NCI-H510A treated with DMSO at 0.1 percent for 48 hours (cell line): Measurements from ENCODE around the gene RSPRY1.
A peak's percentile ranks its signal among the peaks of the same experiment; 100 is the strongest.
"Not testable (repeated sequence)": the region's sequence is repeated elsewhere in the genome, so short reads cannot be mapped to it uniquely, and the experiment has no call there.

Source experiments
- DNase-seq: peaks from one replicate; lab custom pipeline; 2025; lab: John Stamatoyannopoulos, UW

The RSPRY1 gene

GRCh38 chr16:57255686-57256415 is 69.7 kb downstream of the RSPRY1 start:
- no peak for DNase-seq

GRCh38 chr16:57256601-57257395 is 70.7 kb downstream of the RSPRY1 start:
- no peak for DNase-seq

DNA sequence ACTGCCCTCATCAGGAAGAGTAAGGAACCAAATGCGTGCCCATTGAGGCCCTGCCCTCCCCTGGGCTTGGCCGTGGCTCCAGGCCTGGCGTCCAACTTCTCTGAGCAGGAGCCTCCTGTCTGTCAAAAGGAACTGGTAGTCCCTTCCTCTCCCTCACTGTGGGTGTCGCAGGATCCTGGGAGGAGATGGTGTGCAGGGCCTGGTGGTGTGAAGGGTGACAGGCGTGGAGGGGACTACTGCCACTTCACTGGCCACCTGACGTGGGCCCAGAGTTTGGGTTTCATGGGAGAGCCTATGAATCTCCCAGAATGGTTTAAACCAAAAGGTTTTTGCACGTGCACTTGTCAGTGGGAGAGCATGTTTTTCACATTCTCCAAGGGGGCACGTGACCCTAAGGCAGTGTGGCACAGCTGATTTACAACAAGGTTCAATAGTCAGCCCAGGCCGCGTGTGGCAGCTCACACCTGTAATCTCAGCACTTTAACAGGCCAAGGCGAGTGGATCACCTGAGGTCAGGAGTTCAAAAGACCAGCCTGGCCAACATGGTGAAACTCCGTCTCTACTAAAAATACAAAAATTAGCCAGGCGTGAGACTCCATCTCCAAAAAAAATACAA is 71.4 kb downstream of the RSPRY1 start:
- no peak for DNase-seq

DNA sequence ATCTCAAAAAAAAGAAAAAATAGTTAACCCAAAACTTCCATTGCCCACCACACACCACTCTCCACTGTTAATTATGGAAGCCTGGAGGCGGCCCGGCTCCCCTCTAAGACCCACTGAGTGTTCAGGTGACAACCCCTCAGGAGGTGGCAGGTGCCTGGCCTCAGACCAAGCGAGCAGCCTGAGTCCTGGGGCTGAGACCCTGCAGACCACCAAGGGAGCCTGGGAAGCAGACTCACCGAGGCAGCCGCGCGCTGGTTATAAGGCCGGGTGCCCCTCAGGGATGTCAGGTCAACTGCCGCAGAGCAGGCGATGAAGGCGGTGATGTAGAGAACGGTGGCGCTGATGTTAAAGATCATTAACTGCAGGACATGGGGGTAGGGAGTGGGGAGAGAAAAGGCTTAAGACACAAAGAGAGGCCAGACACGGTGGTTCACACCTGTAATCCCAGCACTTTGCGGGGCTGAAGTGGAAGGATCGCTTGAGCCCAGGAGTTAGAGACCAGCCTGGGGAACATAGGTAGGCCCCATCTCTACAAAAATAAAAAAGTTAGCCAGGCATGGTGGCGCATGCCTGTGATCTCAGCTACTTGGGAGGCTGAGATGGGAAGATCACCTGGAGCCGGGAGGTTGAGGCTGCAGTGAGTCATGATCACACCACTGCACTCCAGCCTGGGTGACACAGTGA is 72.2 kb downstream of the RSPRY1 start:
- no peak for DNase-seq

- no peak for DNase-seq
Observed at GRCh38 chr16:57258910-57259475, 72.9 kb downstream of the RSPRY1 start.

- no peak for DNase-seq
Observed at GRCh38 chr16:57260294-57260929, 74.3 kb downstream of the RSPRY1 start.

GRCh38 chr16:57261806-57262205 is 75.7 kb downstream of the RSPRY1 start:
- no peak for DNase-seq

- DNase-seq = no peak
Observed at GRCh38 chr16:57262841-57263540, 76.9 kb downstream of the RSPRY1 start.

DNA sequence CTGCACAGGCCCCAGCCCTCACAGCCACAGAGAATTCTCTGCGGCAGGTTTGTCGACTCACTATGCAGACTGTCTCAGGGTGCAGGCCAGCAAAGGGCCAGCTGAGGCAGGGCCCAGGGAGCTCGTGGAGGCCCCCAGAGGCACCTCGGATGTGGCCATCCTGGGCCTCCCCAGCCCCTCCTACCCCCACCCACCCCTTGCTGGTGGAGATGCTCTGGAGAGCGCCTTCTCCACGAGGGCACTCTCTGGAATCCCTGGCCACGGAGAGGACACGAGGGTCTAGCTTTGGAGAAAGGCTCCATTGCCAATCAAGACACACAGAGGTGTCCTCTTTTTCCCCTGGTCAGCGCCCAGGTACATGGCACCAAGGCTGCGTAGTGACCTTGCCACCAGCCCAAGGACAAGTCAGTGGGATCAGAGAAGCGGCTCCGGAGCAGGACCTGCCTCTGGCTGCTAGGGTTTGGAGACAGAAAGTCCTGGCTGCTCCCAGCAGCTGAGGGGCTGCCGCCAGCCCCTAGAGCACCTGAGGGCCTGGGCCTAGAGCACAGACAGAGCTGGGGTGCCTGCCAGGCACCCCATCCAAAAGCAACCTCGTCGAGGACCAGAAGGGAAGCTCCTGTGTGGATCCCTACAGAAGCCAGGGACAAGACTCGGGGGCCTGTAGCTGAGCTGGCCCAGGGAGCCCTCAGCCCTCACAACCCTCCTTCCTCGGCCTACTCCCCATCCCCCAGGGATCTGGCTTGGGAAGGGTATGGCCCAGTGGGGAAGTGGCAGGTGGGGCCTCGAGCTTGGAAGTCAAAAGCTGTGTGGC is 77.6 kb downstream of the RSPRY1 start:
- DNase-seq = no peak

GRCh38 chr16:57264381-57264780 is 78.3 kb downstream of the RSPRY1 start:
- DNase-seq = no peak

DNA sequence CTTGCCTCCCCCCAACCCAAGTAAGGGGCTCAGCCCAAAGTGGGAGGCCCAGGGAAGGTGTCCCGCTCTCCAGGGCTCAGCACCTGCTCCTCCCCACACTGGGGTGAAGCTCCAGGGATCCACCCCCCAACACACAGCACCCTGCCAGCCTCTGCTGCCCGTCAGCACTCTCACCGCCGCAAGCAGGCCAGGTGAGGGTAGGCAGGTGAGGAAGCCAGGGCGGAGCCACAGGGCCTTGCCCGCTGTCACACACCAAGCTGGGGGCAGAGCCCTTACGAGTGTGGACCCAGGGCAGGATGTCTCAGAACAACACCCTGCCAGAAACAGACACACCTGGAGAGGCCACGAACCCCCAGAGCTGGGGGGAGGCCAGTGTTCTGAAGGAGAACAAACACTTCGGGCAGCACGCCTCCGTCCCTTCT is 78.8 kb downstream of the RSPRY1 start:
- peak; percentile 70 for DNase-seq

DNA sequence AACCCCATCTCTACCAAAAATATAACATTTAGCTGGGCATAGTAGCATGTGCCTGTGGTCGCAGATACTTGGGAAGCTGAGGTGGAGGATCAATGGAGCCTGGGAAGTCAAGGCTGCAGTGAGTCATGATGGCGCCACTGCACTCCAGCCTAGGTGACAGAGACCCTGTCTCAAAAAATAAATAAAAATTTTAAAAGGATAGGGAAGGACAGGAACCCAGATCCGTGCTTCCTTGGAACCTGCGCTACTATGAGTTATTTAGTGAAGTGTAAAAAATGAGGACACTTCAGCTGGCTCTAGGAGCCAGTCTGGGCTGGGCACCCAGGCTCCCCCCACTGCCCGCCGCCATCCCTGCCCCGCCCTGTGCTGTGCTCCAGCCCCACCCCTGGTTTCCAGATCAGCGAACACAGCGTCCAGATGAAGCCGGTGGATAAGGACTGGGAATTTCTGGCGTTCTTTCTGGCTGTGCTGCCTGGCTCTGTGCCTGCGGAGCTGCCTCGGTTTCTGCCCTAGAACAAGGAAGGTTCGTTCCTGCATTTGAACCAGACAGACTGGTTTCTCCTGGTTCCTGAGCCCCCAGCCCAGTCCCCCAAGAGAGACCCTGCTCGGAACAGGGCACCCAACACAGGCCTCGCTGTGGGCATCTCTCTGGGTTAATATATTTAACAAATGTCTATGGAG is 79.9 kb downstream of the RSPRY1 start:
- DNase-seq = peak; percentile 51

DNA sequence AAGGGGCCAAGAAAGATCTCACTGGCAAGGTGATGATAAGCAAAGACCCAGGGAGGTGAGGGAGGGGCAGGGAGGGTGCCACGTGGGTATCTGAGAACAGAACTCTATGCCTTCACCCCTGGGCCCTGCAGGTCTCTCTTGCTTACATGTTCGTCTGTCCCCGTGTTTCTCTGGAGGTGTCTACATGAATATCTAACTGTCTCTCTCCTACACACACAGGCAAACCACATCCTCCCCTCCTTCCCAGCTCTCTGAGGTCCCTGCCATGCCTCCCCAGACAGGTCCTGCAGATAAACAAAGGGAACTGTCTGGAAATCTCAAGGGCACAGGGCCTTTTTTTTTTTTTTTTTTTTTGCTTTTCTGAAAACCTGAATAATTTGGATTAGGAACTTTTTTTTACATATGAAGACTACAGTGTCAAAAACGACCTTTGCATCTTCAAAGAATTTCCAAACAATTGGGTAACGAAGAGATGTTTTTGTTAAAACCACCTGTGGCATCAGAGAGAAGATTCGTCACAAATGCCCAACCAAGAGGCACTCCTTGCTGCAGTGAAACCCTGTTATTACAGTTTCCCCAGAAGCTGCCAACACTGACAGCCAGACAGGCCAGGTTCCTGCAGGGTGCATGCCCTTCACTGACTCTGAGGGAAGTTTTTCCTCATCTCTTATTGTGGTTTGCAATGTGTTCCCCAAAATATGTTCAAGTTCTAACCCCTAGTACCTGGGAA is 80.6 kb downstream of the RSPRY1 start:
- no peak for DNase-seq

DNA sequence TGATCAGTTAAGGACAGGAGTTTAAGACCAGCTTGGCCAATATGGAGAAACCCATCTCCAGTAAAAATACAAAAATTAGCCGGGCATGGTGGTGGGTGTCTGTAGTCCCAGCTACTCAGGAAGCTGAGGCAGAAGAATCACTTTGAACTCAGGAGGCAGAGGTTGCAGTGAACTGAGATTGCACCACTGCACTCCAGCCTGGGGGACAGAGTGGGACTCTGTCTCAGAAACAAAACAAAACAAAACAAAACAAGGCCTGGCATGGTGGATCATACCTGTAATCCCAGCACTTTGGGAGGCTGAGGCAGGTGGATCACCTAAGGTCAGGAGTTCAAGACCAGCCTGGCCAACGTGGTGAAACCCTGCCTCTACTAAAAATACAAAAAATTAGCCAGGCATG is 81.2 kb downstream of the RSPRY1 start:
- not testable (repeated sequence) for DNase-seq

GRCh38 chr16:57268804-57269800 is 83.0 kb downstream of the RSPRY1 start:
- no peak for DNase-seq

DNA sequence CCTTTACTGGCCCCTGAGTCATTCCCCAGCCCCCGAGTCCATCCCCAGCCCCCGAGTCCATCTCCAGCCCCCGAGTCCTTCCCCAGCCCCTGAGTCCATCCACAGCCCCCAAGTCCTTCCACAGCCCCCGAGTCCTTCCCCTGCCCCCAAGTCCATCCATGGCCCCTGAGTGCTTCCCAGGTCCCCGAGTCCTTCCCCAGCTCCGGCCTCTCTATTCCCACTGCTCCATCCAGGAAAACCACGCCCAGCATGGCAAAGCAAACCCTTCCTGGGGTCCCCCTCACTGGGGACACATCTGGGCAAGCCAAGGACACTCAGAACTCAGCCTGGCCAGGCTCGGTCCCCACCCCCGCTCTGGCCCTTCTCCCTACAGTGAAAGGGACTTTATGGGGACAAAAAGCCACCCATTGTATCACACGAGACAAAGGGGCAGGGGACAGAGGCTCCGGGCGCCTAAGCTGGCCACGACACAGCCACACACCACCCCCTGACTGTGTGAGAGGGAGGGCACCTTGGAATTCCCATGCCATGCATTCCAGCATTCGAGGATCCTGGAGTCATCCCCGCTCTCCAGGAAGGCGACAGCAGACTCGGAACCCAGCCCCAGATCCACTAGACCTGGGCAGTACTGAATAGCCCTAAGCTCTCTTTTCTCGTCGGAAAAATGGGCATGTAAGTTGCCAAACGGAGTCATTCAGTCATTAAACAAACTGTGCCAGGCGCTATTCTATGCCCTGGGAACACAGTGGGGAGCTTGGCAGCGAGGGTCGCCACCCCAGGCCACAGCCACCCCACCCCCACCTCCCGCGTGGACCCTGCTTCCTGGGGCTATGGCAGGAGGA is 84.3 kb downstream of the RSPRY1 start:
- no peak for DNase-seq

DNA sequence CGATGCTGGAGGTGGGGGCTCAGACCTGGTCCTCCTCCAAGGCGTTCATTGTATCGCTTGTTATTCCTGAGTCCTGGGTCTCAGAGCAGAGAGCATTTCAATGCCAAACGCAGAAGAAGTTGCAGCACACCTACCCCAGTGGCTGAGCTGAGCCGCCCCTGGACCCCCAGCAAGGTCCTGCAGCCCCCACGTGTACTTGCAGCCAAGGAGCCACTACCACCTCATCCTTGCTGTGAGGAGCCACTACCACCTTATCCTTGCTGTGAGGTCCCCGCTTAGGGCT is 84.9 kb downstream of the RSPRY1 start:
- DNase-seq = no peak
